Smooth muscle cell (in vitro differentiated cells): Measurements from ENCODE around the gene PTPRN2. TPM values are rescaled to one million over a fixed set of nuclear protein-coding genes. Genes with fewer than 3 reads are reported as not detected.

ENCODE experiments used
- DNase-seq: peaks from one replicate; lab custom pipeline; 2025; ENCODE audit not compliant: unreplicated experiment; lab: John Stamatoyannopoulos, UW
- H2AFZ ChIP-seq: fragments of 200-600 bp; sonication (generic); 2 replicates; pipeline ENCODE4 v1.6.0; 2016; ENCODE audit warnings: antibody characterized with exemption, low read depth, mild to moderate bottlenecking
- H3F3A ChIP-seq: fragments of 200-600 bp; sonication (generic); 2 replicates; pipeline ENCODE4 v1.6.0; 2017; ENCODE audit warnings: antibody characterized with exemption, low read depth
- H3K27ac ChIP-seq: fragments of 200-600 bp; sonication (generic); 2 replicates; pipeline ENCODE4 v1.5.1; 2016; ENCODE audit warnings: low read depth, mild to moderate bottlenecking
- H3K27me3 ChIP-seq: fragments of 200-600 bp; sonication (generic); 2 replicates; pipeline ENCODE4 v1.6.1; 2016; ENCODE audit warnings: low read depth, mild to moderate bottlenecking
- H3K36me3 ChIP-seq: fragments of 200-600 bp; sonication (generic); 2 replicates; pipeline ENCODE4 v1.5.1; 2016; ENCODE audit warnings: low read depth
- H3K4me1 ChIP-seq: fragments of 200-600 bp; sonication (generic); 2 replicates; pipeline ENCODE4 v1.5.1; 2016; ENCODE audit warnings: low read depth
- H3K4me2 ChIP-seq: fragments of 200-600 bp; sonication (generic); 2 replicates; pipeline ENCODE4 v1.6.0; 2016; ENCODE audit warnings: mild to moderate bottlenecking
- H3K4me3 ChIP-seq: fragments of 200-600 bp; sonication (generic); 2 replicates; pipeline ENCODE4 v1.5.1; 2016; ENCODE audit warnings: mild to moderate bottlenecking
- H3K79me2 ChIP-seq: fragments of 200-600 bp; sonication (generic); 2 replicates; pipeline ENCODE4 v1.6.0; 2016; ENCODE audit warnings: low read depth, mild to moderate bottlenecking
- H3K9ac ChIP-seq: fragments of 200-600 bp; sonication (generic); 2 replicates; pipeline ENCODE4 v1.6.0; 2016; ENCODE audit warnings: low read depth
- H3K9me3 ChIP-seq: fragments of 200-600 bp; sonication (generic); replicated peaks from 2 replicates; pipeline ENCODE4 v1.5.1; 2016; ENCODE audit warnings: low read depth
- H4K20me1 ChIP-seq: fragments of 200-600 bp; sonication (generic); 2 replicates; pipeline ENCODE4 v1.6.0; 2016; ENCODE audit warnings: low read depth
- WGBS: methylation state at CpG from one replicate; pipeline ENCODE4 v1.1.7; 2016; ENCODE audit warnings: low lambda C conversion rate; 5-methylcytosine and 5-hydroxymethylcytosine counted together
- polyA plus RNA-seq: library from polyadenylated mRNA; unstranded; fragments of >200 nt; fragmentation: Nextera tagmentation; extraction: Ambion mirVana; gene quantifications from 2 replicates; pipeline ENCODE4 v1.2.1, GENCODE V29; 2016
- total RNA-seq: library from RNA; depleted of rRNA; stranded (reverse); fragments of >200 nt; gene quantifications from 2 replicates; pipeline ENCODE4 v1.2.3, GENCODE V29; 2014
- TF ChIP-seq, protein P1 (sequence below): fragments of 200-600 bp; sonication (generic); IDR thresholded peaks from 2 replicates; pipeline ENCODE4 v1.5.1; 2017; ENCODE audit warnings: borderline replicate concordance, mild to moderate bottlenecking, antibody characterized with exemption; ENCODE audit not compliant: insufficient read depth, poor library complexity, severe bottlenecking

PTPRN2 gene
- total and polyA plus RNA-seq, 2 experiments from 2014 or later, result 0.09 to 0.87 TPM

DNA sequence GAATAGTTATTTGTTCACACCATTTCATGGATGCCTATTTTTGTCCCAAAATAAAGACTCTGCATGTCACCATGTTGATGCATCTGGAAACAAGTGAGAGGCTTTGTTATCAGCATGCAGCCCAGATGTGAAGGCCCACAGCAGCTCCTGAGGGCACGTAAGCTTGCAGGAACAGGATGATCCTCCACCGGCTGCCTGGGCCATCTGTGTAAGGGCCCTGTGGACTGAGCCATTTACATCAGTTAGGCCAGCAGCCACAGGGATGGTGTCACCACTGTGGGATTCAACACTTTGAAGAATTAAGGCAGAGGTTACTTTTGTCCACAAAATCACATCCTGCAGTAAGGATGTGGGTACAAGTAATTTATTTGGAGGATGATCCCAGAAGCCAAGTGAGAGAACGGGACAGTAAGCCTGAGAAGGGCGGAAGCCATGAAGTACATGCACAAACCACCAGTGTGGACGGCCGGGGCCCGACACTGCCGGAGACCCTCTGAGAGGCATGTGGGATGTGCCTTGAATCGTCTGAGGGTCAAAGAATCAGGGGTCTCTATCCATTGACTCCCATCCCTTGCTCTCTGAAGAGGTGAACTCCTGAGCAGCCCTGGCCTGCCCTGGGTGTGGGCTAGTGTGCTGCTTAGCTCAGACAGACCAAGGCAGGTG is 641.1 kb downstream of the PTPRN2 start:
- H3K4me1 ChIP-seq, result no peaks in the 10 kb centered on the region
- 88% methylated on average over 9 of the region's 9 CpGs for WGBS
- H4K20me1 ChIP-seq, result no peaks in the 10 kb centered on the region
- H3K79me2 ChIP-seq, result no peaks in the 10 kb centered on the region
- no peaks in the 10 kb centered on the region for H3K36me3 ChIP-seq
- no peaks in the 10 kb centered on the region for H3K9me3 ChIP-seq
- TF ChIP-seq, protein P1, sequence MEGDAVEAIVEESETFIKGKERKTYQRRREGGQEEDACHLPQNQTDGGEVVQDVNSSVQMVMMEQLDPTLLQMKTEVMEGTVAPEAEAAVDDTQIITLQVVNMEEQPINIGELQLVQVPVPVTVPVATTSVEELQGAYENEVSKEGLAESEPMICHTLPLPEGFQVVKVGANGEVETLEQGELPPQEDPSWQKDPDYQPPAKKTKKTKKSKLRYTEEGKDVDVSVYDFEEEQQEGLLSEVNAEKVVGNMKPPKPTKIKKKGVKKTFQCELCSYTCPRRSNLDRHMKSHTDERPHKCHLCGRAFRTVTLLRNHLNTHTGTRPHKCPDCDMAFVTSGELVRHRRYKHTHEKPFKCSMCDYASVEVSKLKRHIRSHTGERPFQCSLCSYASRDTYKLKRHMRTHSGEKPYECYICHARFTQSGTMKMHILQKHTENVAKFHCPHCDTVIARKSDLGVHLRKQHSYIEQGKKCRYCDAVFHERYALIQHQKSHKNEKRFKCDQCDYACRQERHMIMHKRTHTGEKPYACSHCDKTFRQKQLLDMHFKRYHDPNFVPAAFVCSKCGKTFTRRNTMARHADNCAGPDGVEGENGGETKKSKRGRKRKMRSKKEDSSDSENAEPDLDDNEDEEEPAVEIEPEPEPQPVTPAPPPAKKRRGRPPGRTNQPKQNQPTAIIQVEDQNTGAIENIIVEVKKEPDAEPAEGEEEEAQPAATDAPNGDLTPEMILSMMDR, result no peak
- no peak for DNase-seq
- no peak overlapping the region for H3K4me3 ChIP-seq
- H2AFZ ChIP-seq, result no peak overlapping the region
- no peaks in the 10 kb centered on the region for H3F3A ChIP-seq
- no peak overlapping the region for H3K4me2 ChIP-seq
- no peak overlapping the region for H3K27ac ChIP-seq
- H3K9ac ChIP-seq, result no peak overlapping the region
- H3K27me3 ChIP-seq, result no peaks in the 10 kb centered on the region

DNA sequence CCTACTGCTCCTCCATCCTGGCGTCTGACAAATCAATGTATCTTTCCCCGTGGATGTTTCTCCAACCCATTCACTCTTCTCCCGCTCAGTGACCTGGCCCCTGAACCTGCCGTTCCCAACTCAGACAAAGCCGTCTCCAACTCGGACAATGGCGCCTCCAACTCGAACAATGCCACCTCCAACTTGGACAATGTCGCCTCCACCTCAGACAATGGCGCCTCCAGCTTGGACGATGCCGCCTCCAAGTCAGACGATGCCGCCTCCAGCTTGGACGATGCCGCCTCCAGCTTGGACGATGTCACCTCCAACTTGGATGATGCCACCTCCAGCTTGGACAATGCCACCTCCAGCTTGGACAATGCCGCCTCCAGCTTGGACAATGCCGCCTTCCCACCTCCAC is 642.2 kb downstream of the PTPRN2 start:
- Histone ChIP-seq H3F3A (no peaks in the 10 kb centered on the region), H3K4me2 (no peak overlapping the region), H3K79me2 (no peaks in the 10 kb centered on the region), H3K4me1 (no peaks in the 10 kb centered on the region), H3K36me3 (no peaks in the 10 kb centered on the region), H2AFZ (no peak overlapping the region), H3K4me3 (no peak overlapping the region), H3K9ac (no peak overlapping the region), H4K20me1 (no peaks in the 10 kb centered on the region), H3K27me3 (no peaks in the 10 kb centered on the region), H3K9me3 (no peaks in the 10 kb centered on the region), H3K27ac (no peak overlapping the region)
- WGBS, result 91% methylated on average over 19 of the region's 19 CpGs
- DNase-seq, result no peak
- TF ChIP-seq, protein P1, result no peak

DNA sequence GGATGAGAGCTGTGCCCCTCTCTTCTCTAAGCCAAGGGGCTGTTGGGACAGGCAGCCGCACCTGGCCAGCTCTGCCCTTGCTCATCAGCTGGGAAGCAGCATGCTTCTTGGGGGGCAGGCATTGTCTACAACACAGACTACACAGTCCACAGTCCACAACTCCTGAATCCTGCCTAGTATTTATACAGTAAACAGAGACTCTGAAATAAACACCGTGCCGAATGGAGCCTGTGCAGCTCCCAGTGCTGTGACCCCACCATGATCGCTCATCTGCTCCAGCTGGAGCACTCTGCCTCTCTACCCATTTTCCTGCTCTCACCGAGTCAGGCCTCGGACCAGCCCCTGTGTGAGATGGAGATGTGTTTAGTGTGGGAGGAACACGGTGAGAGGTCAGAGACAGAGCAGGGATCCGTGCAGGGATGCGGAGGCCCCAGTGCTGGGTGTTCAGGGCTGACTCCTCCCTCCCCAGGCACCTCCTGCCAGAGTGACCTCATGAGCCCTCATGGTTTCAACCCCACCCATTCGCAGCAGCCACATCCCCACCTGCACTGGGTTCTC is 642.8 kb downstream of the PTPRN2 start:
- Histone ChIP-seq H2AFZ (no peak overlapping the region), H3K4me1 (no peaks in the 10 kb centered on the region), H3K9ac (no peak overlapping the region), H3K9me3 (no peaks in the 10 kb centered on the region), H4K20me1 (no peaks in the 10 kb centered on the region), H3F3A (no peaks in the 10 kb centered on the region), H3K36me3 (no peaks in the 10 kb centered on the region), H3K27ac (no peak overlapping the region), H3K4me3 (no peak overlapping the region), H3K4me2 (no peak overlapping the region), H3K27me3 (no peaks in the 10 kb centered on the region), H3K79me2 (no peaks in the 10 kb centered on the region)
- TF ChIP-seq, protein P1, result no peak
- WGBS, result 94% methylated on average over 9 of the region's 10 CpGs
- DNase-seq, result no peak

DNA sequence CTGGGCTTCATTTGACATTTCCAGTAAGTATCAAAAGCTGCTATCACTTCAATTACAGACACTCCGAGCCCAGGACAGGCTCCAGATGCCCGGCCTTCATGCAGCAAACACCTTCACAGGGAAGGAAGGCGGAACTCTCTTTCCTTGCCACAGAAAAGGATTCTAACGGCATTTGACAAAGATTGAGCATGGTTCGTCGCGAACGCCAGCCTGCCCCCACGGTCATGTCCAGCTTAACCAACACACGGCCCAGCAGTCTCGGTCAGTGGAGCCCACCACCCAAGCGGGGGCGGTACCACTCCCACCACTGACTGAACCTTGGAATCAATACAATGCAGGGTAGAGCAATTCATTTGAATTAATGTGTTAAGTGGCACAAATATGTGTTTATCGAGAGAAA is 643.6 kb downstream of the PTPRN2 start:
- TF ChIP-seq, protein P1, result no peak
- H3K4me1 ChIP-seq, result no peaks in the 10 kb centered on the region
- no peaks in the 10 kb centered on the region for H3K27me3 ChIP-seq
- H3F3A ChIP-seq, result no peaks in the 10 kb centered on the region
- WGBS, result 93% methylated on average over 14 of the region's 14 CpGs
- no peaks in the 10 kb centered on the region for H3K36me3 ChIP-seq
- H3K9me3 ChIP-seq, result no peaks in the 10 kb centered on the region
- no peak overlapping the region for H3K9ac ChIP-seq
- H3K79me2 ChIP-seq, result no peaks in the 10 kb centered on the region
- H3K4me3 ChIP-seq, result no peak overlapping the region
- no peak overlapping the region for H3K4me2 ChIP-seq
- no peaks in the 10 kb centered on the region for H4K20me1 ChIP-seq
- no peak for DNase-seq
- H3K27ac ChIP-seq, result no peak overlapping the region
- H2AFZ ChIP-seq, result no peak overlapping the region
